Pancreas (tissue), 10 donors: ENCODE data around the gene SPTLC2. TPM values are rescaled to one million over a fixed set of nuclear protein-coding genes. Genes with fewer than 3 reads are reported as not detected.

ENCODE experiments used
- ATAC-seq, 4 donors: fragments of 200-7000 bp; cut with Tn5 transposase; one replicate each; pipeline versions ENCODE4 v1.8.0 to v1.9.1; 2020; ENCODE audit warnings: mild to moderate bottlenecking in 4 of 4, moderate library complexity in 4 of 4
- DNase-seq, 6 donors: peaks; one replicate each; pipeline ENCODE4 v3.0.0-alpha.2; 2020
- FAIRE-seq: peaks from 2 replicates; lab custom pipeline; 2012; peaks lifted over from hg19 to GRCh38; lab: Jason Lieb, UNC
- H3K27ac ChIP-seq, 4 donors: fragments of 200-600 bp; sonication (generic); 1 replicate in 3 of 4; 2 replicates in 1 of 4; pipeline versions ENCODE4 v1.5.0 to v1.8.0; 2020
- H3K27me3 ChIP-seq, 4 donors: fragments of 200-600 bp; one replicate each; pipeline ENCODE4 v1.8.0; 2021
- H3K36me3 ChIP-seq, 3 donors: fragments of 200-600 bp; sonication (generic) in 1 of 3; one replicate each; pipeline versions ENCODE4 v1.5.0 to v1.8.0; 2020 to 2021
- H3K4me1 ChIP-seq, 3 donors: fragments of 200-600 bp; one replicate each; pipeline ENCODE4 v1.8.0; 2021
- H3K4me3 ChIP-seq, 4 donors: fragments of 200-600 bp; sonication (generic) in 2 of 4; one replicate each; pipeline versions ENCODE4 v1.5.0 to v1.8.0; 2020 to 2021
- H3K9me3 ChIP-seq, 4 donors: fragments of 200-600 bp; one replicate each; pipeline ENCODE4 v1.8.0; 2021
- WGBS, 2 donors: extraction: QIAGEN DNeasy Blood & Tissue Kit; methylation state at CpG; one replicate each; pipeline ENCODE4 v1.1.7; 2013; 5-methylcytosine and 5-hydroxymethylcytosine counted together
- intact Hi-C, 3 donors: fragments of 100-400 bp; cut with DNase I; formaldehyde crosslinking; loops; one replicate each; pipeline versions ENCODE4 v1.11.1 to v1.14.2; 2022
- polyA plus RNA-seq, 2 donors: library from polyadenylated mRNA; stranded (reverse); fragments of 200-250 nt; gene quantifications; one replicate each; pipeline ENCODE4 v1.2.3, GENCODE V29; 2013
- total RNA-seq, 6 donors: library from RNA; stranded (reverse); fragmentation: NEBNext Ultra II Directional in 4 of 6; extraction: Animal tissue kit (Norgen Biotek cat#: 25700) in 4 of 6; gene quantifications; one replicate each; pipeline versions ENCODE4 v1.2.1 to v1.2.4, GENCODE V29; 2021 to 2023
- TF ChIP-seq, protein P1 (sequence below), 4 donors: fragments of 200-600 bp; sonication (generic) in 3 of 4; IDR thresholded peaks; one replicate each; pipeline versions ENCODE4 v1.5.0 to v1.8.0; 2021; ENCODE audit warnings: antibody characterized with exemption in 4 of 4
- donor health status: healthy with polysubstance abuse.
- donor health status: DM: no; HTN: no; CAD: no; lungs with moderate emphysema.
- donor health status: DM: no; HTN: no; CAD: no.
- donor health status: control.
- donor health status: control.
- donor health status: Bipolar disorder and iron deficiency.
- donor health status: DM: yes; HTN: yes; CAD: no.
- donor health status: DM: no; HTN: no; CAD: no.
- donor health status: DM: no; HTN: no; CAD: no.
- donor health status: DM: yes; HTN: yes; CAD: no.

SPTLC2 gene
- total and polyA plus RNA-seq, 8 donors = 3.2 to 19.4 (median 8.7) TPM

DNA sequence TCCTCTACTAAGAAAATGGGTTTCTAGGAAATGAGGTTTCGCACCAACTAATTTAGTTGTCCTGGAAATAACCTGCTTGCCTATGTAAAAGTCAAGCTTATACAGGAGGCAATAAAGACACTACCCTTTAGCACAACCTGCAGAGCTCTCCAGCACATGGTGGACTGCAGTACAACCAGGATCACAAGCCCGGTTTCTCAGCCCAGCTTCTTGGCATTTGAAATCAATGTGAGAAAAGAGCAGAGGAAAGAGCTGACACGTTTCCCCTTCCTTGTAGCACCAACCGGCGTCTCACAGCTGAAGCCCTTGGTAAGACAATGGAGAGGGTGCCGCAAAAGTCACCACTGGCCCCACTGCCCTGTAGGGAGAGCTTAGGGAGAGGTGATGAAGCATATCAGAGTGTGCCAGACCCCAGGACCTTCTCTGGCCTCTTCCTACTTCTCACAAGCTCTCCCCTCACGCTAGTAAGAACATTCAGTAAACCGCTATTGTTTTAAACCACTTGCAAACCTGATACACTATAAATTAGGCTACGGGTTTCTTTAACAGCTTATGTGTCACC, 8.6 kb downstream of the SPTLC2 start:
- intact Hi-C loops = no loop called here
- TF ChIP-seq, protein P1, sequence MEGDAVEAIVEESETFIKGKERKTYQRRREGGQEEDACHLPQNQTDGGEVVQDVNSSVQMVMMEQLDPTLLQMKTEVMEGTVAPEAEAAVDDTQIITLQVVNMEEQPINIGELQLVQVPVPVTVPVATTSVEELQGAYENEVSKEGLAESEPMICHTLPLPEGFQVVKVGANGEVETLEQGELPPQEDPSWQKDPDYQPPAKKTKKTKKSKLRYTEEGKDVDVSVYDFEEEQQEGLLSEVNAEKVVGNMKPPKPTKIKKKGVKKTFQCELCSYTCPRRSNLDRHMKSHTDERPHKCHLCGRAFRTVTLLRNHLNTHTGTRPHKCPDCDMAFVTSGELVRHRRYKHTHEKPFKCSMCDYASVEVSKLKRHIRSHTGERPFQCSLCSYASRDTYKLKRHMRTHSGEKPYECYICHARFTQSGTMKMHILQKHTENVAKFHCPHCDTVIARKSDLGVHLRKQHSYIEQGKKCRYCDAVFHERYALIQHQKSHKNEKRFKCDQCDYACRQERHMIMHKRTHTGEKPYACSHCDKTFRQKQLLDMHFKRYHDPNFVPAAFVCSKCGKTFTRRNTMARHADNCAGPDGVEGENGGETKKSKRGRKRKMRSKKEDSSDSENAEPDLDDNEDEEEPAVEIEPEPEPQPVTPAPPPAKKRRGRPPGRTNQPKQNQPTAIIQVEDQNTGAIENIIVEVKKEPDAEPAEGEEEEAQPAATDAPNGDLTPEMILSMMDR (IDR thresholded peaks at IDR 0.05) = no peak
- ATAC-seq (no peak), FAIRE-seq (no peak), DNase-seq (no peak)
- H3K27me3 ChIP-seq = no peaks in the 10 kb centered on the region
- H3K4me3 ChIP-seq = no peak overlapping the region
- H3K9me3 ChIP-seq = no peaks in the 10 kb centered on the region
- H3K4me1 ChIP-seq = peaks cover 0 to 5% (median 0%) of the 10 kb centered on the region in 3 donors
- WGBS, 2 donors = 73 to 78% methylated on average over 9 of the region's 9 CpGs
- no peaks in the 10 kb centered on the region for H3K36me3 ChIP-seq
- no peak overlapping the region for H3K27ac ChIP-seq

DNA sequence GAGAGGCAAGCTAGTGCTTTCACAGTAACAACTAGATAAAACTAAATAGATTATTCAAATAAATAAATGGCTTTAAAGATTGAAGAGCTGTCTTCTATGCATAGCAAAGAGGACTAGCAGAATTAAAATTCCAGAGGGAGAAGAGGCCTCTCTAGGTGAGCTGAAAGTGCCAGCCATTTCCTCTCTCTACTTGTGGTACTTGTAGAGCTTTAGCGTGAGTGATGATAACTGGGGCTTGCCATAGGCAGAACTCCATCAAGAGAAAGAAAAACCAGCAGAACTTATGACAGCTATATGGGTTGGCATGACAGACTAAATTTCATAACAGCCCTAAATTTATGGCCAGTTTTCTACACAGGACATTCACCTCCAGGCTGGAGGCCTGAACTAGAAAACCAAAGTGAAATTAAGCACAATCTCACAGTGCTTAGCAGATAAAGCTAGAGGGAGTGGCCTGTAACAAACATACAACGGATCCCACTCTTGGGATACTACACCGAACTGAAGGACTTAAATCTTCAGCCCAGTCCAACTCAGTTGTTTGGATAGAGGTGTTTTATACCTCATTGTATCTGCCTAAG, 11.0 kb downstream of the SPTLC2 start:
- no peak for FAIRE-seq
- no peak for DNase-seq
- peak in 1 of 4 donors; percentile 18 for ATAC-seq
- Histone ChIP-seq H3K27ac (no peak overlapping the region), H3K27me3 (no peaks in the 10 kb centered on the region), H3K9me3 (no peaks in the 10 kb centered on the region), H3K36me3 (no peaks in the 10 kb centered on the region), H3K4me3 (no peak overlapping the region), H3K4me1 (peaks cover 0 to 1% (median 0%) of the 10 kb centered on the region in 3 donors)
- TF ChIP-seq, protein P1 (IDR thresholded peaks at IDR 0.05) = no peak
- 36 to 53% methylated on average over 3 of the region's 3 CpGs for WGBS, 2 donors
- intact Hi-C loops = no loop called here

DNA sequence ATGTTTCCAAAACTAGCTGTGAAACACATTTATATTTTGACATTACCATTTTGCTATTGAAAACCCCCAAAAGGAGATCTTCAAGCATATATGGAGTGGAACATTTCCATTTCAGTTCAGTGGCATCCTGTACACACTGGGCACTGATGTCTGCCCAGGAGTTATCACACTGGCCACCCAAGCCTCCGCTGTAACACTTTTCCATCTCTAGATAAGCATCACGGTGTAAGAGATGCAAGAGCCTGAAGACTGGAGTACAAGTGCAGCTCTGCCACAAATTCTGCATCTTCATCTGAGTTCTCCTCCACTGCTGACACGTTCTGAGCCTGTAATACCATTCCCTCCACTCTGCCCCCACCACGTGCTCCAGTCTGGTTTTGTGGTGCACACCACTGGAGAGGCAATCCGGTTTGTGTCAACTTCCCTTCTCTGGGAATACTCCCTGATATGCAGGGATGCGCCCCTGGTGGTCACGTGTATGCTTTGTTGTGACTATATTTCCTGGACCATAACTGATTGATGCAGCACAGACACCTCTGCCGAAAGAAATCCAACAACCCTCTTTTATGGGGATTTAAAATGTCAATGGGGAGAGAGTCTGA, 12.7 kb downstream of the SPTLC2 start:
- peak in 2 of 4 donors; percentile 18 to 36 for ATAC-seq
- Histone ChIP-seq H3K27ac (no peak overlapping the region), H3K36me3 (no peaks in the 10 kb centered on the region), H3K4me1 (peaks cover 0 to 7% (median 2%) of the 10 kb centered on the region in 3 donors), H3K9me3 (no peaks in the 10 kb centered on the region), H3K27me3 (no peaks in the 10 kb centered on the region), H3K4me3 (no peak overlapping the region)
- TF ChIP-seq, protein P1 (IDR thresholded peaks at IDR 0.05) = no peak
- no peak for DNase-seq
- 79 to 81% methylated on average over 8 of the region's 8 CpGs for WGBS, 2 donors
- no peak for FAIRE-seq
- intact Hi-C loops = no loop called here

DNA sequence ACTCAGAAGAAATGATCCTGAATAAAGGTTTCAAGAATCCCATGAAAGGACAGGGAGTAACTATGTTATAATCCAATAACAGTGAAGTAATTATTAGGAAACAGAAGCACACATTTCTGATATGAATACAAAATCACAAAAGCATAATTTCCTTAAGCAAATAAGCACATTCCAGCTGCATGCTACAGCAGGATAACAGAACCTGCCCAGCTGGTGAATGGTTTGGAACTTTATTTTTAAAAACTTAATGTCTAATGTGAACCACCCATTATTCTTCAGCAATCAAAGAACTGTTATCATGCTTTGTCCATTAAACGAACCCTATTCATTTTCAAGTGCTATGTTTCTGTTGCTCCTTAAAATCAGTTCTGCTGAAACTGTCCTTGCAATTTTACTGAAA, 13.4 kb downstream of the SPTLC2 start:
- peaks cover 0 to 7% (median 2%) of the 10 kb centered on the region in 3 donors for H3K4me1 ChIP-seq

More for the DNA sequence above, 13.4 kb downstream of the SPTLC2 start:
- Histone ChIP-seq H3K27me3 (no peaks in the 10 kb centered on the region), H3K9me3 (no peaks in the 10 kb centered on the region), H3K27ac (no peak overlapping the region), H3K36me3 (no peaks in the 10 kb centered on the region), H3K4me3 (no peak overlapping the region)
- ATAC-seq = no peak
- FAIRE-seq = no peak
- TF ChIP-seq, protein P1 (IDR thresholded peaks at IDR 0.05) = no peak
- DNase-seq = no peak
- WGBS, 2 donors = 38% methylated on average over 1 of the region's 1 CpG
- intact Hi-C loops = no loop called here
